Mesothelial cell of epicardium (in vitro differentiated cells): ENCODE results near the gene RAB11FIP2. TPM values are rescaled to one million over a fixed set of nuclear protein-coding genes. Genes with fewer than 3 reads are reported as not detected.

Source experiments
- DNase-seq, 2 experiments: peaks; one replicate each; pipeline ENCODE4 v3.0.0; 2021; ENCODE audit warnings: low spot score in 2 of 2; ENCODE audit not compliant: unreplicated experiment in 2 of 2
- H3K27ac Mint-ChIP-seq: 2 replicates; pipeline ENCODE4 v1.8.0; 2021; ENCODE audit warnings: mixed read lengths
- H3K27me3 Mint-ChIP-seq: 2 replicates; pipeline ENCODE4 v1.8.0; 2021; ENCODE audit warnings: low read depth, mixed read lengths
- H3K36me3 Mint-ChIP-seq: 2 replicates; pipeline ENCODE4 v1.8.0; 2021; ENCODE audit warnings: mixed read lengths
- H3K4me1 Mint-ChIP-seq: 2 replicates; pipeline ENCODE4 v1.8.0; 2021; ENCODE audit warnings: mixed read lengths
- H3K4me3 Mint-ChIP-seq: 2 replicates; pipeline ENCODE4 v1.8.0; 2021; ENCODE audit warnings: mild to moderate bottlenecking, moderate library complexity, mixed read lengths
- H3K9me3 Mint-ChIP-seq: 2 replicates; pipeline ENCODE4 v1.8.0; 2021; ENCODE audit warnings: mixed read lengths
- CTCF ChIP-seq: fragments of 200-600 bp; sonication (generic); IDR thresholded peaks from one replicate; pipeline ENCODE4 v1.5.0; 2021; ENCODE audit warnings: antibody characterized with exemption; ENCODE audit not compliant: unreplicated experiment
- total RNA-seq: library from RNA; stranded (reverse); gene quantifications from 3 replicates; pipeline ENCODE4 v1.2.1, GENCODE V29; 2021

The RAB11FIP2 gene
- total RNA-seq, 1 donor from 2014 or later = 31.8 TPM

- no peak for TF ChIP-seq CTCF
- no peaks in the 10 kb centered on the region for H3K9me3 Mint-ChIP-seq
- no peak overlapping the region for H3K27ac Mint-ChIP-seq
- H3K27me3 Mint-ChIP-seq = no peaks in the 10 kb centered on the region
- DNase-seq = no peak
- H3K36me3 Mint-ChIP-seq = no peaks in the 10 kb centered on the region
- no peak overlapping the region for H3K4me3 Mint-ChIP-seq
- H3K4me1 Mint-ChIP-seq = peaks cover 10% of the 10 kb centered on the region
Measured at GRCh38 chr10:118052816-118053215, 6.1 kb upstream of the RAB11FIP2 start.

- no peaks in the 10 kb centered on the region for H3K36me3 Mint-ChIP-seq
- no peak for TF ChIP-seq CTCF
- peak overlapping the region; percentile 88 for H3K4me3 Mint-ChIP-seq
- peak overlapping the region; percentile 50 for H3K27ac Mint-ChIP-seq
- H3K4me1 Mint-ChIP-seq = peaks cover 25% of the 10 kb centered on the region
- no peaks in the 10 kb centered on the region for H3K9me3 Mint-ChIP-seq
- H3K27me3 Mint-ChIP-seq = no peaks in the 10 kb centered on the region
- no peak for DNase-seq
Measured at GRCh38 chr10:118047880-118048279, 1.1 kb upstream of the RAB11FIP2 start.

GRCh38 chr10:118047157-118047719 lies 497 bp upstream of the RAB11FIP2 start:
- H3K27ac Mint-ChIP-seq = peak overlapping the region; percentile 79
- DNase-seq = no peak
- no peaks in the 10 kb centered on the region for H3K27me3 Mint-ChIP-seq
- H3K4me1 Mint-ChIP-seq = peaks cover 31% of the 10 kb centered on the region
- TF ChIP-seq CTCF = no peak
- H3K36me3 Mint-ChIP-seq = no peaks in the 10 kb centered on the region
- H3K9me3 Mint-ChIP-seq = no peaks in the 10 kb centered on the region
- H3K4me3 Mint-ChIP-seq = peak overlapping the region; percentile 88

- TF ChIP-seq CTCF = no peak
- Mint-ChIP-seq H3K9me3 (no peaks in the 10 kb centered on the region), H3K4me3 (peak overlapping the region; percentile 88), H3K4me1 (peaks cover 43% of the 10 kb centered on the region), H3K36me3 (no peaks in the 10 kb centered on the region), H3K27me3 (no peaks in the 10 kb centered on the region), H3K27ac (peak overlapping the region; percentile 95)
- peak in 1 of 2 experiments; percentile 51 for DNase-seq
Measured at GRCh38 chr10:118045837-118046394, 825 bp downstream of the RAB11FIP2 start.

- peak overlapping the region; percentile 95 for H3K27ac Mint-ChIP-seq
- no peaks in the 10 kb centered on the region for H3K9me3 Mint-ChIP-seq
- no peak for TF ChIP-seq CTCF
- no peak for DNase-seq
- H3K4me1 Mint-ChIP-seq = peaks cover 49% of the 10 kb centered on the region
- H3K27me3 Mint-ChIP-seq = no peaks in the 10 kb centered on the region
- H3K4me3 Mint-ChIP-seq = peak overlapping the region; percentile 88
- no peaks in the 10 kb centered on the region for H3K36me3 Mint-ChIP-seq
Measured at GRCh38 chr10:118045158-118045836, 1.4 kb downstream of the RAB11FIP2 start.
